Measurements from ENCODE around the gene ANKRD52.
A peak's percentile ranks its signal among the peaks of the same experiment; 100 is the strongest.

Gene ANKRD52

GRCh38 chr12:56189918-56190694, 68.1 kb downstream of the ANKRD52 start:
- no peak overlapping the region for H2BK5ac ChIP-seq (ENCODE audit: low read depth, low read length, poor library complexity, severe bottlenecking)
- H3K27me3 ChIP-seq (ENCODE audit: control insufficient read depth in 1 of 2, insufficient read depth in 1 of 2, low read length in 2 of 2): no peaks in the 10 kb centered on the region
- peak overlapping the region; percentile 98 for H4K8ac ChIP-seq (ENCODE audit: low read length)
- peak; percentile 88 for DNase-seq
- H3K4ac ChIP-seq (ENCODE audit: low read depth in 1 of 2, low read length in 2 of 2): peak overlapping the region; percentile 21 to 46
- H2BK15ac ChIP-seq (ENCODE audit: low read depth, poor library complexity, severe bottlenecking): peak overlapping the region; percentile 86
- H3K18ac ChIP-seq (ENCODE audit: low read depth in 1 of 2, low read length in 2 of 2): peak overlapping the region; percentile 86 to 94
- H3K4me2 ChIP-seq (ENCODE audit: low read length, poor library complexity, severe bottlenecking): peak overlapping the region; percentile 73
- peak overlapping the region; percentile 92 for H3K9ac ChIP-seq (ENCODE audit: low read length)
- H2AFZ ChIP-seq (ENCODE audit: low read depth, low read length): peak overlapping the region; percentile 66
- H2BK120ac ChIP-seq (ENCODE audit: low read depth, low read length): peak overlapping the region; percentile 77
- peak overlapping the region; percentile 89 for H3K27ac ChIP-seq (ENCODE audit: low read length, poor library complexity, severe bottlenecking)
- H2AK5ac ChIP-seq (ENCODE audit: low read length, severe bottlenecking): no peak overlapping the region
- peak overlapping the region; percentile 95 for H4K91ac ChIP-seq (ENCODE audit: low read length)
- peaks cover 2% of the 10 kb centered on the region for H3K79me1 ChIP-seq (replicated peaks; ENCODE audit: low read length, poor library complexity, severe bottlenecking)
- H3K36me3 ChIP-seq (ENCODE audit: control insufficient read depth in 1 of 2, insufficient read depth in 2 of 2, low read depth in 1 of 2, low read length in 2 of 2): peaks cover under 1 to 14% of the 10 kb centered on the region in 2 experiments
- H3K23ac ChIP-seq (ENCODE audit: low read length in 2 of 2): no peak overlapping the region
- 4% methylated on average over 25 of the region's 42 CpGs for WGBS
- no peak overlapping the region for H3K14ac ChIP-seq (ENCODE audit: low read length in 2 of 2)
- H3K4me1 ChIP-seq (ENCODE audit: control insufficient read depth, insufficient read depth, low read depth, low read length): peaks cover 6% of the 10 kb centered on the region
- H3K9me3 ChIP-seq (ENCODE audit: control insufficient read depth, low read length): no peaks in the 10 kb centered on the region
- peak overlapping the region; percentile 45 to 89 for H2BK12ac ChIP-seq (ENCODE audit: low read length in 2 of 2)
- H3K4me3 ChIP-seq (ENCODE audit: insufficient read depth in 1 of 2, low read depth in 1 of 2, low read length in 2 of 2): peak overlapping the region; percentile 73 to 96

- Histone ChIP-seq H3K4me1 (ENCODE audit: control insufficient read depth, insufficient read depth, low read depth, low read length) (peaks cover 6% of the 10 kb centered on the region), H3K27ac (ENCODE audit: low read length, poor library complexity, severe bottlenecking) (peak within 1 kb of the TSS; percentile 89), H2AK5ac (ENCODE audit: low read length, severe bottlenecking) (peak within 1 kb of the TSS; percentile 9), H3K36me3 (ENCODE audit: control insufficient read depth in 1 of 2, insufficient read depth in 2 of 2, low read depth in 1 of 2, low read length in 2 of 2) (peaks cover 4 to 22% of the 10 kb centered on the region in 2 experiments), H2AFZ (ENCODE audit: low read depth, low read length) (peak within 1 kb of the TSS; percentile 66), H3K18ac (ENCODE audit: low read depth in 1 of 2, low read length in 2 of 2) (peak within 1 kb of the TSS; percentile 93 to 94), H4K8ac (ENCODE audit: low read length) (peak within 1 kb of the TSS; percentile 98), H4K91ac (ENCODE audit: low read length) (peak within 1 kb of the TSS; percentile 95), H3K4me3 (ENCODE audit: insufficient read depth in 1 of 2, low read depth in 1 of 2, low read length in 2 of 2) (peak within 1 kb of the TSS; percentile 79 to 96), H2BK12ac (ENCODE audit: low read length in 2 of 2) (peak within 1 kb of the TSS; percentile 45 to 89), H3K9me3 (ENCODE audit: control insufficient read depth, low read length) (no peaks in the 10 kb centered on the region), H3K4ac (ENCODE audit: low read depth in 1 of 2, low read length in 2 of 2) (peak within 1 kb of the TSS; percentile 64 to 97), H2BK120ac (ENCODE audit: low read depth, low read length) (peak within 1 kb of the TSS; percentile 77), H3K4me2 (ENCODE audit: low read length, poor library complexity, severe bottlenecking) (peak within 1 kb of the TSS; percentile 91), H3K23ac (ENCODE audit: low read length in 2 of 2) (peak within 1 kb of the TSS in 1 of 2 experiments; percentile 91), H3K79me1 (replicated peaks; ENCODE audit: low read length, poor library complexity, severe bottlenecking) (peaks cover 6% of the 10 kb centered on the region), H3K14ac (ENCODE audit: low read length in 2 of 2) (peak within 1 kb of the TSS; percentile 45 to 93), H3K9ac (ENCODE audit: low read length) (peak within 1 kb of the TSS; percentile 92), H2BK5ac (ENCODE audit: low read depth, low read length, poor library complexity, severe bottlenecking) (no peak within 1 kb of the TSS), H2BK15ac (ENCODE audit: low read depth, poor library complexity, severe bottlenecking) (peak within 1 kb of the TSS; percentile 99), H3K27me3 (ENCODE audit: control insufficient read depth in 1 of 2, insufficient read depth in 1 of 2, low read length in 2 of 2) (no peaks in the 10 kb centered on the region)
- WGBS: under 1% methylated on average over 53 of the region's 93 CpGs
- peak; percentile 89 for DNase-seq
Measured at GRCh38 chr12:56189099-56189917, 68.9 kb downstream of the ANKRD52 start, which contains the start of gene SMARCC2. SMARCC2 (minus strand) TSS chr12:56189483; CDS start chr12:56189461, 22 bp downstream.

DNA sequence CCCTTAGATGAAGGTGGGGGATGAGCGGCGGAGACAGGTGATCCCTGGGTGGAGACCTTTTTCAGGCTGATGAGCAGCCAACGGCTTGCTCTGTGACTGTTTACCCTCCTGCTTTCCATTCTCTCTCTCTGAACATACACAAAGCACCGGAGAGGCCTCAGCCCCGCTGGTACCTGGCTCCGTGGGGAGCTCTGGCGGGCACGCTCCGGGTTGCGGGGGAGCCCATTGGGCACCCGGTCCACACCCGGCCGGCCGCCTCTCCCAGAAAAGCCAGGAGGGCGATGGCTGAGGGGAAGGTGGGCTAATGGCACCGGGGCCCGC, 69.4 kb downstream of the ANKRD52 start:
- peaks cover 6% of the 10 kb centered on the region for H3K4me1 ChIP-seq (ENCODE audit: control insufficient read depth, insufficient read depth, low read depth, low read length)
- peak overlapping the region; percentile 45 to 93 for H3K14ac ChIP-seq (ENCODE audit: low read length in 2 of 2)
- no peaks in the 10 kb centered on the region for H3K9me3 ChIP-seq (ENCODE audit: control insufficient read depth, low read length)
- peak overlapping the region; percentile 79 to 93 for H3K4me3 ChIP-seq (ENCODE audit: insufficient read depth in 1 of 2, low read depth in 1 of 2, low read length in 2 of 2)
- H2BK120ac ChIP-seq (ENCODE audit: low read depth, low read length): peak overlapping the region; percentile 8
- DNase-seq: no peak
- no peak overlapping the region for H2BK12ac ChIP-seq (ENCODE audit: low read length in 2 of 2)
- H2BK5ac ChIP-seq (ENCODE audit: low read depth, low read length, poor library complexity, severe bottlenecking): no peak overlapping the region
- peaks cover 8% of the 10 kb centered on the region for H3K79me1 ChIP-seq (replicated peaks; ENCODE audit: low read length, poor library complexity, severe bottlenecking)
- H2AK5ac ChIP-seq (ENCODE audit: low read length, severe bottlenecking): peak overlapping the region; percentile 9
- peak overlapping the region in 1 of 2 experiments; percentile 75 for H3K18ac ChIP-seq (ENCODE audit: low read depth in 1 of 2, low read length in 2 of 2)
- H3K23ac ChIP-seq (ENCODE audit: low read length in 2 of 2): peak overlapping the region in 1 of 2 experiments; percentile 91
- no peak overlapping the region for H2AFZ ChIP-seq (ENCODE audit: low read depth, low read length)
- no peak overlapping the region for H2BK15ac ChIP-seq (ENCODE audit: low read depth, poor library complexity, severe bottlenecking)
- no peak overlapping the region for H4K91ac ChIP-seq (ENCODE audit: low read length)
- peak overlapping the region in 1 of 2 experiments; percentile 97 for H3K4ac ChIP-seq (ENCODE audit: low read depth in 1 of 2, low read length in 2 of 2)
- H3K4me2 ChIP-seq (ENCODE audit: low read length, poor library complexity, severe bottlenecking): peak overlapping the region; percentile 91
- WGBS: 1% methylated on average over 13 of the region's 17 CpGs
- H4K8ac ChIP-seq (ENCODE audit: low read length): no peak overlapping the region
- peak overlapping the region; percentile 90 for H3K9ac ChIP-seq (ENCODE audit: low read length)
- H3K36me3 ChIP-seq (ENCODE audit: control insufficient read depth in 1 of 2, insufficient read depth in 2 of 2, low read depth in 1 of 2, low read length in 2 of 2): peaks cover 8 to 28% of the 10 kb centered on the region in 2 experiments
- peak overlapping the region; percentile 45 for H3K27ac ChIP-seq (ENCODE audit: low read length, poor library complexity, severe bottlenecking)
- no peaks in the 10 kb centered on the region for H3K27me3 ChIP-seq (ENCODE audit: control insufficient read depth in 1 of 2, insufficient read depth in 1 of 2, low read length in 2 of 2)
